ENCODE measurements around the gene RPS16.

- TF ChIP-seq, protein P1, sequence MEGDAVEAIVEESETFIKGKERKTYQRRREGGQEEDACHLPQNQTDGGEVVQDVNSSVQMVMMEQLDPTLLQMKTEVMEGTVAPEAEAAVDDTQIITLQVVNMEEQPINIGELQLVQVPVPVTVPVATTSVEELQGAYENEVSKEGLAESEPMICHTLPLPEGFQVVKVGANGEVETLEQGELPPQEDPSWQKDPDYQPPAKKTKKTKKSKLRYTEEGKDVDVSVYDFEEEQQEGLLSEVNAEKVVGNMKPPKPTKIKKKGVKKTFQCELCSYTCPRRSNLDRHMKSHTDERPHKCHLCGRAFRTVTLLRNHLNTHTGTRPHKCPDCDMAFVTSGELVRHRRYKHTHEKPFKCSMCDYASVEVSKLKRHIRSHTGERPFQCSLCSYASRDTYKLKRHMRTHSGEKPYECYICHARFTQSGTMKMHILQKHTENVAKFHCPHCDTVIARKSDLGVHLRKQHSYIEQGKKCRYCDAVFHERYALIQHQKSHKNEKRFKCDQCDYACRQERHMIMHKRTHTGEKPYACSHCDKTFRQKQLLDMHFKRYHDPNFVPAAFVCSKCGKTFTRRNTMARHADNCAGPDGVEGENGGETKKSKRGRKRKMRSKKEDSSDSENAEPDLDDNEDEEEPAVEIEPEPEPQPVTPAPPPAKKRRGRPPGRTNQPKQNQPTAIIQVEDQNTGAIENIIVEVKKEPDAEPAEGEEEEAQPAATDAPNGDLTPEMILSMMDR (IDR thresholded peaks at IDR 0.05; ENCODE audit: poor library complexity): no peak
- TF ChIP-seq EZH2phosphoT487 (IDR thresholded peaks at IDR 0.05; ENCODE audit: low read depth, severe bottlenecking, unreplicated experiment): no peak
These were observed 27.9 kb downstream of the RPS16 start for GRCh38 chr19:39407660-39408391.

Measured in hepatocyte (in vitro differentiated cells).